Measurements from ENCODE around the gene DDX27. TPM values are rescaled to one million over a fixed set of nuclear protein-coding genes. Genes with fewer than 3 reads are reported as not detected.

DDX27 gene
- polyA plus RNA-seq, 1 of the 3 experiments (the other 2 are of a cell fraction) = 51.9 TPM

GRCh38 chr20:49186535-49187329 is 32.5 kb upstream of the DDX27 start:
- peaks cover 3 to 14% of the 10 kb centered on the region in 2 experiments for H3K36me3 ChIP-seq (replicated peaks in 1 of 2; ENCODE audit: control insufficient read depth in 1 of 2, insufficient read depth in 2 of 2, low read length in 1 of 2)
- H3K4me1 ChIP-seq (ENCODE audit: control insufficient read depth in 1 of 2, insufficient read depth in 2 of 2, low read depth in 1 of 2, low read length in 1 of 2) = peaks cover 0 to 7% of the 10 kb centered on the region in 2 experiments; a peak in 3 of 4 replicates
- peak; percentile 39 for DNase-seq
- TF ChIP-seq GATA2 (CRISPR knock-in tag; IDR thresholded peaks at IDR 0.05) (no peak), MAX (IDR thresholded peaks at IDR 0.05; ENCODE audit: low read depth) (0 out of 2 replicates have a peak, but pooled peaks have one; percentile 4), CHD2 (IDR thresholded peaks at IDR 0.05; ENCODE audit: low read length, partially characterized antibody) (no peak)
- H3K4me2 ChIP-seq = peak overlapping the region; percentile 96
- 2% methylated on average over 19 of the region's 19 CpGs for WGBS (ENCODE audit: low lambda C conversion rate)
- H3K79me2 ChIP-seq (ENCODE audit: insufficient read depth) = peaks cover 64% of the 10 kb centered on the region
- peak overlapping the region; percentile 62 to 78 for H3K4me3 ChIP-seq (ENCODE audit: low read depth in 2 of 2, low read length in 1 of 2)
- peaks cover 55% of the 10 kb centered on the region for H4K20me1 ChIP-seq (ENCODE audit: insufficient read depth)
- H3K27me3 ChIP-seq (ENCODE audit: insufficient read depth) = no peaks in the 10 kb centered on the region
- peak overlapping the region; percentile 44 to 82; a peak in 3 of 4 replicates for H3K27ac ChIP-seq (ENCODE audit: low read depth in 2 of 2, low read length in 1 of 2)
- ChIA-PET POLR2A (no interaction called here), CTCF (interaction anchor here (1.1 to 1.8 kb wide), 2 partner anchors 31 to 53 kb away, joined by 3 to 9 read pairs; no protein-coding TSS in a partner anchor)
- H3K9me2 ChIP-seq = no peaks in the 10 kb centered on the region
- H3F3A ChIP-seq (replicated peaks; ENCODE audit: insufficient read depth) = peaks cover 5% of the 10 kb centered on the region
- no peaks in the 10 kb centered on the region for H3K9me3 ChIP-seq
- peak overlapping the region; percentile 41; the same call in 1 of the 2 replicates for H2AFZ ChIP-seq (ENCODE audit: low read depth)
- peak overlapping the region; percentile 77 for H3K9ac ChIP-seq

- peaks cover 49% of the 10 kb centered on the region for H4K20me1 ChIP-seq (ENCODE audit: insufficient read depth)
- peak overlapping the region; percentile 77 for H3K9ac ChIP-seq
- peak overlapping the region; percentile 44 to 82; a peak in 3 of 4 replicates for H3K27ac ChIP-seq (ENCODE audit: low read depth in 2 of 2, low read length in 1 of 2)
- CTCF ChIA-PET = interaction anchor here (1.1 to 1.8 kb wide), 2 partner anchors 30 to 54 kb away, joined by 3 to 9 read pairs; no protein-coding TSS in a partner anchor
- H3K4me2 ChIP-seq = peak overlapping the region; percentile 96
- peaks cover 0 to under 1% of the 10 kb centered on the region in 2 experiments; a peak in 2 of 4 replicates for H3K4me1 ChIP-seq (ENCODE audit: control insufficient read depth in 1 of 2, insufficient read depth in 2 of 2, low read depth in 1 of 2, low read length in 1 of 2)
- peak overlapping the region; percentile 62 to 78 for H3K4me3 ChIP-seq (ENCODE audit: low read depth in 2 of 2, low read length in 1 of 2)
- H2AFZ ChIP-seq (ENCODE audit: low read depth) = peak overlapping the region; percentile 41; the same call in 1 of the 2 replicates
- no peaks in the 10 kb centered on the region for H3K27me3 ChIP-seq (ENCODE audit: insufficient read depth)
- peaks cover 5% of the 10 kb centered on the region for H3F3A ChIP-seq (replicated peaks; ENCODE audit: insufficient read depth)
- peaks cover 57% of the 10 kb centered on the region for H3K79me2 ChIP-seq (ENCODE audit: insufficient read depth)
- no peaks in the 10 kb centered on the region for H3K9me3 ChIP-seq
- POLR2A ChIA-PET = interaction anchor here (1.7 kb wide), 1 partner anchor 32 kb away, joined by 4 read pairs; the partner anchor contains the start of gene DDX27
- H3K36me3 ChIP-seq (replicated peaks in 1 of 2; ENCODE audit: control insufficient read depth in 1 of 2, insufficient read depth in 2 of 2, low read length in 1 of 2) = peaks cover 3 to 14% of the 10 kb centered on the region in 2 experiments
- DNase-seq = no peak
- TF ChIP-seq MXI1 (IDR thresholded peaks at IDR 0.05; ENCODE audit: low read depth, low read length) = peak; percentile 44; the same call in 1 of the 2 replicates
- no peak for TF ChIP-seq TCF12 (IDR thresholded peaks at IDR 0.05)
- 0% methylated on average over 17 of the region's 29 CpGs for WGBS (ENCODE audit: low lambda C conversion rate)
- H3K9me2 ChIP-seq = no peaks in the 10 kb centered on the region
These were observed 31.8 kb upstream of the DDX27 start for GRCh38 chr20:49187330-49187850.

- Histone ChIP-seq H3K4me3 (ENCODE audit: low read depth in 2 of 2, low read length in 1 of 2) (peak within 1 kb of the TSS; percentile 62 to 78), H3K36me3 (replicated peaks in 1 of 2; ENCODE audit: control insufficient read depth in 1 of 2, insufficient read depth in 2 of 2, low read length in 1 of 2) (peaks cover 3 to 14% of the 10 kb centered on the region in 2 experiments), H4K20me1 (ENCODE audit: insufficient read depth) (peaks cover 42% of the 10 kb centered on the region), H3K4me2 (peak within 1 kb of the TSS; percentile 96), H3K4me1 (ENCODE audit: control insufficient read depth in 1 of 2, insufficient read depth in 2 of 2, low read depth in 1 of 2, low read length in 1 of 2) (no peaks in the 10 kb centered on the region; a peak in 1 of 4 replicates), H3K9me3 (no peaks in the 10 kb centered on the region), H3K79me2 (ENCODE audit: insufficient read depth) (peaks cover 50% of the 10 kb centered on the region), H3K27me3 (ENCODE audit: insufficient read depth) (no peaks in the 10 kb centered on the region), H3K9ac (peak within 1 kb of the TSS; percentile 77), H3F3A (replicated peaks; ENCODE audit: insufficient read depth) (peaks cover 5% of the 10 kb centered on the region), H3K27ac (ENCODE audit: low read depth in 2 of 2, low read length in 1 of 2) (peak within 1 kb of the TSS; percentile 44 to 82; a peak in 3 of 4 replicates), H3K9me2 (no peaks in the 10 kb centered on the region), H2AFZ (ENCODE audit: low read depth) (peak within 1 kb of the TSS; percentile 100)
- WGBS (ENCODE audit: low lambda C conversion rate) = under 1% methylated on average over 50 of the region's 89 CpGs
- peak; percentile 99 for DNase-seq
- ChIA-PET CTCF (interaction anchor here (1.1 to 1.8 kb wide), 3 partner anchors 28 to 55 kb away, joined by 3 to 9 read pairs (median 5); no protein-coding TSS in a partner anchor), POLR2A (interaction anchor here (1.7 kb wide), 1 partner anchor 31 kb away, joined by 4 read pairs; the partner anchor contains the start of gene DDX27)
- TF ChIP-seq EP300 (IDR thresholded peaks at IDR 0.05; ENCODE audit: borderline replicate concordance in 1 of 2, low read depth in 1 of 2, low read length in 1 of 2) (no peak), MXI1 (IDR thresholded peaks at IDR 0.05; ENCODE audit: low read depth, low read length) (peak; percentile 12; the same call in 1 of the 2 replicates), NRF1 (IDR thresholded peaks at IDR 0.05; ENCODE audit: low read depth, low read length) (peak; percentile 44), TAF1 (IDR thresholded peaks at IDR 0.05; ENCODE audit: borderline replicate concordance, low read depth, low read length) (peak; percentile 88), SIN3A (IDR thresholded peaks at IDR 0.05; ENCODE audit: borderline replicate concordance, low read depth, low read length) (no peak), EZH2phosphoT487 (IDR thresholded peaks at IDR 0.05; ENCODE audit: borderline replicate concordance, low read depth) (no peak), GABPA (IDR thresholded peaks at IDR 0.05; ENCODE audit: low read depth) (peak; percentile 64), TCF12 (IDR thresholded peaks at IDR 0.05) (peak; percentile 19; the same call in 1 of the 2 replicates)
- TF ChIP-seq, protein P1, sequence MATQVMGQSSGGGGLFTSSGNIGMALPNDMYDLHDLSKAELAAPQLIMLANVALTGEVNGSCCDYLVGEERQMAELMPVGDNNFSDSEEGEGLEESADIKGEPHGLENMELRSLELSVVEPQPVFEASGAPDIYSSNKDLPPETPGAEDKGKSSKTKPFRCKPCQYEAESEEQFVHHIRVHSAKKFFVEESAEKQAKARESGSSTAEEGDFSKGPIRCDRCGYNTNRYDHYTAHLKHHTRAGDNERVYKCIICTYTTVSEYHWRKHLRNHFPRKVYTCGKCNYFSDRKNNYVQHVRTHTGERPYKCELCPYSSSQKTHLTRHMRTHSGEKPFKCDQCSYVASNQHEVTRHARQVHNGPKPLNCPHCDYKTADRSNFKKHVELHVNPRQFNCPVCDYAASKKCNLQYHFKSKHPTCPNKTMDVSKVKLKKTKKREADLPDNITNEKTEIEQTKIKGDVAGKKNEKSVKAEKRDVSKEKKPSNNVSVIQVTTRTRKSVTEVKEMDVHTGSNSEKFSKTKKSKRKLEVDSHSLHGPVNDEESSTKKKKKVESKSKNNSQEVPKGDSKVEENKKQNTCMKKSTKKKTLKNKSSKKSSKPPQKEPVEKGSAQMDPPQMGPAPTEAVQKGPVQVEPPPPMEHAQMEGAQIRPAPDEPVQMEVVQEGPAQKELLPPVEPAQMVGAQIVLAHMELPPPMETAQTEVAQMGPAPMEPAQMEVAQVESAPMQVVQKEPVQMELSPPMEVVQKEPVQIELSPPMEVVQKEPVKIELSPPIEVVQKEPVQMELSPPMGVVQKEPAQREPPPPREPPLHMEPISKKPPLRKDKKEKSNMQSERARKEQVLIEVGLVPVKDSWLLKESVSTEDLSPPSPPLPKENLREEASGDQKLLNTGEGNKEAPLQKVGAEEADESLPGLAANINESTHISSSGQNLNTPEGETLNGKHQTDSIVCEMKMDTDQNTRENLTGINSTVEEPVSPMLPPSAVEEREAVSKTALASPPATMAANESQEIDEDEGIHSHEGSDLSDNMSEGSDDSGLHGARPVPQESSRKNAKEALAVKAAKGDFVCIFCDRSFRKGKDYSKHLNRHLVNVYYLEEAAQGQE (IDR thresholded peaks at IDR 0.05; ENCODE audit: low read depth, low read length) = 0 out of 2 replicates have a peak, but pooled peaks have one; percentile 19
These were observed 31.2 kb upstream of the DDX27 start, which contains the start of gene STAU1 for GRCh38 chr20:49187851-49188641. Gene STAU1 (minus strand): TSS chr20:49188334. CDS start chr20:49166201, 22,133 bp downstream.
